MM.1S (cell line): ENCODE results near the gene ADH1B.
"Not testable (repeated sequence)": the region's sequence is repeated elsewhere in the genome, so short reads cannot be mapped to it uniquely, and the experiment has no call there.

Experiments
- EZH2 ChIP-seq: fragments of 300-600 bp; sonication (generic); optimal IDR thresholded peaks from 2 replicates; pipeline ENCODE3; 2017; ENCODE audit warnings: low read depth, mild to moderate bottlenecking, antibody characterized with exemption, low read length, mixed read lengths
- EZH2phosphoT487 ChIP-seq: fragments of 300-600 bp; sonication (generic); IDR thresholded peaks from 2 replicates; pipeline ENCODE4 v1.6.1; 2018; ENCODE audit warnings: antibody characterized with exemption, low read length
- TF ChIP-seq, protein P1 (sequence below): fragments of 300-600 bp; sonication (generic); IDR thresholded peaks from 2 replicates; pipeline ENCODE4 v1.5.1; 2016; ENCODE audit warnings: antibody characterized with exemption, low read length, mixed read lengths

DNA sequence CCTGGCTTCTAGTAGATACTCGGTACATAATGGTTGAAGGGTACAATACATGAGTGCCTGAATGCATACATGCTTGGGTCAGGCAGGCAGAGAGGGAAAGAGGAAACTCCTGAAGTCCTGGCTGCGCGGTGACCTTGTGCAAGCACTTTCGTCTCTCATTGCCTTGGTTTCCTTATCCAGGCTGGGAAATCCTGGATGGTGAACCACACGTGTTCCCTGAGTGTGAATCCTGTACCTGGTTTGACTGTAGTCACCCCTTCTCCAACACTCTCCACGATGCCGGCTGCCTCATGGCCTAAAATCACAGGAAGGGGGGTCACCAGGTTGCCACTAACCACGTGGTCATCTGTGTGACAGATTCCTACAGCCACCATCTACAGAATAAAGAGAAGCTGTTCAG lies 3.4 kb downstream of the ADH1B start:
- TF ChIP-seq, protein P1, sequence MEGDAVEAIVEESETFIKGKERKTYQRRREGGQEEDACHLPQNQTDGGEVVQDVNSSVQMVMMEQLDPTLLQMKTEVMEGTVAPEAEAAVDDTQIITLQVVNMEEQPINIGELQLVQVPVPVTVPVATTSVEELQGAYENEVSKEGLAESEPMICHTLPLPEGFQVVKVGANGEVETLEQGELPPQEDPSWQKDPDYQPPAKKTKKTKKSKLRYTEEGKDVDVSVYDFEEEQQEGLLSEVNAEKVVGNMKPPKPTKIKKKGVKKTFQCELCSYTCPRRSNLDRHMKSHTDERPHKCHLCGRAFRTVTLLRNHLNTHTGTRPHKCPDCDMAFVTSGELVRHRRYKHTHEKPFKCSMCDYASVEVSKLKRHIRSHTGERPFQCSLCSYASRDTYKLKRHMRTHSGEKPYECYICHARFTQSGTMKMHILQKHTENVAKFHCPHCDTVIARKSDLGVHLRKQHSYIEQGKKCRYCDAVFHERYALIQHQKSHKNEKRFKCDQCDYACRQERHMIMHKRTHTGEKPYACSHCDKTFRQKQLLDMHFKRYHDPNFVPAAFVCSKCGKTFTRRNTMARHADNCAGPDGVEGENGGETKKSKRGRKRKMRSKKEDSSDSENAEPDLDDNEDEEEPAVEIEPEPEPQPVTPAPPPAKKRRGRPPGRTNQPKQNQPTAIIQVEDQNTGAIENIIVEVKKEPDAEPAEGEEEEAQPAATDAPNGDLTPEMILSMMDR: not testable (repeated sequence)
- not testable (repeated sequence) for TF ChIP-seq EZH2phosphoT487, EZH2
